Measurements from ENCODE around the gene TWNK.

The TWNK gene

DNA sequence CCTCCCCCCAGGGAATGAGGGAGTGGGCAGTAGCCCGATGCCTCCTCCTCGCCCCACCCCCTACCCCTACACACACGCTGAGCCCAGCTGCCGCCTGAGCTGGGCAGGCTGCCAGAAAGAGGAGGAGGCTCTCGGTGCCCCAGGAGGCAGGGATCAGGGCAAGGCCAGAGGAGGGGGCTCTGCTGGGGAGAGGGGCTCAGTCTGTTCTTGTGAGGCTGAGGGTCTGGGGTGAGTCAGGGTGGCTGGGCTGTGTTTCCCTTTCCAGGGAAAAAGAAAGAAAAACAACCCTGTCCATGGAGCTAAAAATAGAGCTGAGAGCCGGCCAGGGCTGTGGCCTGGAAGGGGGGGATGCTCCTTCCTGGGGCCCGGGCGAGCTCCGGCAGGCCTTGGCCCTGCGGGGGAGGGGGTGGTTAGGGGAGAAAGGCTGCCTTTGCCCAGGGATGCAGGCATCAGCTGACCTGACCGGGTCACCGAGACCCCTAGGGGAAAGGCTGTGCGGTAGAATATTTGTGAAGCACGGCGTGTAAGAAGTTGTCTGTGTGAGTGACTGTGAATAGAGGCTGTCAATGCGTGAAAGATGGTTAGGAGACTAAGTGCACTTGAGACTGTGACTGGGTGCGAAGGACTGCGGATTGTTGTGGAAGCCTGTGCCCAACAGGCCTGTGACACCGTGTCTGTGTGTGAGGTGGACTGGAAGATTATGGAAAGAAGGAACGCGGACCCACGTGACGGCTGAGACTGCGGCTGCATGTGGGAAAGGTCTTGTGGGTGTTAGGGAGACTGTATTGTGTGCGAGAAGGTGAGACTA lies 11.0 kb downstream of the TWNK start:
- DNase-seq, result peak; percentile 72 to 76

DNA sequence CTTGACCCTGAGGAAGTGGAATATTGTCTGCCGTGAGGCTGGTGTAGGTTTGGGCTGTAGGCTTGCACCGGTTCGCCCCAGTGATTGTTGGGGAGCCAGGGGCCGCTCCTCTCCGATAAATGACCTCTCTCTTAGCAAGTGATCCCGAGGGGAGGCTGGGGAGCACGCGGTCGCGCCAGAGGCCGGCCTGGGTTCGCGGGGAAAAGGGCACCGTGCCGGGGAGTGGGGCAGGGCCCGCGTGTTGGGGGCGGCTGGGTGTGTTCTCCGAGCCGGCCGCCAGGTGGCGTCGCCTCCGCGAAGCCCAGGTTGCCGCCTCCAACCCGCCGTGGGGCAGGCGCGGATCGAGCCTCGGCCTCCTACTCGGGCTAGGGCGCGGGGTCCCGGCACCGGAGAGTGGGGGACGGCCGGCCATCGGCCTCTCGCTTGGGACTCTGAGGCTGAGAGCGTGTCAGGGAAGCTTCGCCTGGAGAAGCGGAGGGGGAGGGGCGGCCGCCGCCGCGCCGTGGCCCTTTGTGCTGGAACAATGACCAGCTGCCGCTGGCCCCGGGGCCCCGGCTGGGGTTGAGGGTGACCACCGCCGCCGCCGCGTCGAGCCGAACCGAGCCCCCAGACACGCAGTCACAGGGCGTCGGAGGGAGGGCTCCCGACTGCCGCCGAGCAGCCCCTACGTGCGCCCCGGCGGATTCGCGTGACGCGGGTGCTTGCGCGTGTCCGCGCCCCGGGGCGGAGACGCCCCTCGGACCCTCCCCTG lies 11.8 kb downstream of the TWNK start:
- DNase-seq, result peak; percentile 77 to 82

GRCh38 chr10:100999742-101000126 lies 12.4 kb downstream of the TWNK start, which contains the start of gene LZTS2:
Gene LZTS2, plus strand, starts transcription at chr10:100999808. Its CDS starts 2,731 bp downstream, at chr10:101002539.
- no peak for DNase-seq

DNA sequence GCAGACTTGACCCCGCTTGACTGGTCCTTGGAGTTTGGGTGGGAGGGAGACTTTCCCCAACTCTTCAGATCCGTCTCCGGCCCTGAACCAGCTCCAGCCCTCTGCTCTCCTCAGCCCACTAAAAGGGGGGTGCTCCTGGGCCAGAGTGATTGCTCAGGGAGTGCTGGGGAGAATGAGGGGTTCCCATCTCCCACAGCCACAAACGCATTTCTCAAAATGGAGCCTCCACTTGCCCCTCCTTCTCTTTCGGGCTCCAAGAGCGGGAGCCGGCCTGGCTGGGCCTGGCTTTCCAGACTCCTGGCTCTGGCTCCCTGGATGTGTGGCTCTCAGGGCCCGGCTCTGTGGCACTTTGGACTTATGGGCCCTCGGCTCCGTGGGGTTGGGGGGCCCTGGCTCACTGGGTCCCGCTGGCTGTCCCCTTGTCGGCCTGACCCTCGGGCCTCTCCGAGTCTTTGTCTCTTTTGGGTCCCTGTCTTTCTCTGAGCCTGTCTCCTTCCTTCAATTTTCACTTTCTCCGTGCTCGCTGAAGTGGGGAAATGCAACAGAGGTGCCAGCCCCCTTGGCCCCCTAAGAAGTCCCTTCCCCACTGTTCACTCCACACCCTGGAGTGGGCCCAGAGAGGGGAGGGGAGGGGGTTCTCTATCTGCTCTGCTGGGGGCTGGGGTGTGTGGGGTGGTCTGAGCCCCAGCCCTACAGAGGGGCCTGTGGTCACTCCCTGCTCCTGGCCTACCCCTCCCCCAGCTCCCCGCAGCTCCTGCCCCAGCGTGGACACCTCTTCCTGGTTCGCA lies 13.0 kb downstream of the TWNK start:
- no peak for DNase-seq

GRCh38 chr10:101000915-101001658 lies 13.7 kb downstream of the TWNK start:
- no peak for DNase-seq

GRCh38 chr10:101001659-101002035 lies 14.3 kb downstream of the TWNK start:
- DNase-seq, result no peak

- no peak for DNase-seq
Measured at GRCh38 chr10:101002456-101002855, 15.1 kb downstream of the TWNK start.

- DNase-seq, result no peak
Measured at GRCh38 chr10:101003639-101004206, 16.4 kb downstream of the TWNK start.

DNA sequence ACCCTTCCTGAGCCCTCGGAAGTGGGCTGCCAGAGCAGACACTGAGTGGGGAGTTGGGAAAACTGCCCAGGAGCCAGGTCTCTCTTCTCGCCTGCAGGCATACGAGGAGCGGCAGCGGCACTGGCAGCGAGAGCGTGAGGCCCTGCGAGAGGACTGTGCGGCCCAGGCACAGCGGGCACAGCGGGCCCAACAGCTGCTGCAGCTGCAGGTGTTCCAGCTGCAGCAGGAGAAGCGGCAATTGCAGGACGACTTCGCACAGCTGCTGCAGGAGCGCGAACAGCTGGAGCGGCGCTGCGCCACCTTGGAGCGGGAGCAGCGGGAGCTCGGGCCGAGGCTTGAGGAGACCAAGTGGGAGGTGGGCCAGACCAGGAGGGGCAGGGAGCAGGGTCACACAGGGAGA lies 18.0 kb downstream of the TWNK start:
- DNase-seq, result no peak

GRCh38 chr10:101005869-101006567 lies 18.7 kb downstream of the TWNK start:
- DNase-seq, result no peak

DNA sequence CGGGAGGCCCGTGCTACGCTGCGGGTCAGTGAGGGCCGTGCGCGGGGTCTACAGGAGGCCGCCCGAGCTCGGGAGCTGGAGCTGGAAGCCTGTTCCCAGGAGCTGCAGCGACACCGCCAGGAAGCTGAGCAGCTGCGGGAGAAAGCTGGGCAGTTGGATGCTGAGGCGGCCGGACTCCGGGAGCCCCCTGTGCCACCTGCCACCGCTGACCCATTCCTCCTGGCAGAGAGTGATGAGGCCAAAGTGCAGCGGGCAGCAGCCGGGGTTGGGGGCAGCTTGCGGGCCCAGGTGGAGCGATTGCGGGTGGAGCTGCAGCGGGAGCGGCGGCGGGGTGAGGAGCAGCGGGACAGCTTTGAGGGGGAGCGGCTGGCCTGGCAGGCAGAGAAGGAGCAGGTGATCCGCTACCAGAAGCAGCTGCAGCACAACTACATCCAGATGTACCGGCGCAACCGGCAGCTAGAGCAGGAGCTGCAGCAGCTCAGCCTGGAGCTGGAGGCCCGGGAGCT lies 19.3 kb downstream of the TWNK start:
- no peak for DNase-seq

DNA sequence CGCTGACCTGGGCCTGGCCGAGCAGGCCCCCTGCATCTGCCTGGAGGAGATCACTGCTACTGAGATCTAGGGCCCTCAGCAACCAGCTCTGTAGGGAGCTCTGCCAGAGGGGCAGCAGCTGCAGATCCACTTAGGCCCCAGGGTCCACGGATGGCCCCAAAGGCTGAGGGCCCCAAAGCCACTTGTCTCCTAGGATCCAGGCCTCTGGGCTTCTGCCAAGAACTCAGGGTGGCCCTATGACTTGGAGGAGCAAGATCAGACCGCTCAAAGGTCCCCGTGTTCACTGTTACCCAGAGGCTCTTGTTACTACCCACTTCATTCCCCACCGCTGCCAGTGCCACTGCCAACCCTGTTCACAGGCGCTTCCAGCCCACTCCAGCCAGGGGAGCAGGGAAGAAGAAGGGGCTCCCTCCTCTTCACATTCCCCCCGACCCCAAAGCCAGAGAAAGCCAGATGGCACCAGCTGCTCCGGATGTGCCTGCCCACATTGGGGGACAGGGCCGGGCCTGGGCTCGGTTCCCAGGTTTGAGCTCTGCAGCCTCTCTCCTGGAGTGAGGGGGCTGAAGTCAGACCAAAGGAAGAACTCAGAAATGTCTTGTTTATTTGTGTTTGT lies 19.9 kb downstream of the TWNK start:
- no peak for DNase-seq

GRCh38 chr10:101007915-101008822 lies 20.8 kb downstream of the TWNK start:
- DNase-seq, result no peak

DNA sequence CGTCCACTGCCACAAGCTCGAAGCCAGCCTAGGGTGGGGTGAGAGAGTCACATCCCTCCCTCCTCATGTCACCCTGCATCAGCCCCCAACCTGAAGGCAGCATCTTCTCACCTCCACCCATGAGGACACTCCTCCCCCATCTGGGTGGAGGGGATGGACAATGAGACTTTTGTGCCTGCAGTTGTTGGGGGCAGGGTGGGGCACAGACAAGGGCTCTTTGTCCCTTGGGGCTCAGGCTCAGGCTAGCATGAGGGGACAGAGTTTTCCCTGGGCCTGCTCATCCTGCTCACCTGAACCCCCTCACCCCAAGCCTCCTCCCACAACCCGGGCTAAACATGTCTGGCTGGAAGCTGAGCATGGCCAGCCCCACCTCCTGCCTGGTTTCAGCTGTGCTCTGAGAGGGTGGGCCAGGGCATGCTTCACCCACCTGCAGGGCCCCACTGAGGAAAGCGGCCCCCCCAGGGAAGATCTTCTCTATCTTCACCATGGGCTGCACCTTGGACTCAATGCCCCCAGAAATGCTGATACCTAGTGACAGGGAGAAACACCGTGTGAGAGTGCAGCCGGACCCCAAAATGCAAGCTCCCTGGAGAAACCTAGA lies 21.6 kb downstream of the TWNK start:
- no peak for DNase-seq

DNA sequence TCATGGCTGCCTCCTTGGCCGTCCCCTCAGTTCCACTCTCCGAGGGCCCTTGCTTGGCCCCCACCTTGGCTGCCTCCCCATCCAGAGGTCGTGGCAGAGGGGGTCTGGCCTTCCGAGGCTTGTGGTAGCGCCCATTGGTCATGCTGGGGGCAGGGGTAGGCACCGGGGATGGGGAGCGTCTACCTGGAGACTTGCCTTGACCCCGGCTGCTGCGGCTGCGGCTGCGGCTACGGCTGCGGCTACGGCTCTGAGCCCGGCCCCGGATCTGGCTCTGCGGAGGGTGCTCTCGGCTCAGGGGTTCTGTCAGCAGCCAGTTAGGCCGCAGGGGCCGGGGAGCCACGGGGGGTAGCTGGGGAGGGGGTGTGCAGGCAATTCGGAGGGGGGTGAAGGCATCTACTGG lies 23.0 kb downstream of the TWNK start:
- DNase-seq, result no peak

DNA sequence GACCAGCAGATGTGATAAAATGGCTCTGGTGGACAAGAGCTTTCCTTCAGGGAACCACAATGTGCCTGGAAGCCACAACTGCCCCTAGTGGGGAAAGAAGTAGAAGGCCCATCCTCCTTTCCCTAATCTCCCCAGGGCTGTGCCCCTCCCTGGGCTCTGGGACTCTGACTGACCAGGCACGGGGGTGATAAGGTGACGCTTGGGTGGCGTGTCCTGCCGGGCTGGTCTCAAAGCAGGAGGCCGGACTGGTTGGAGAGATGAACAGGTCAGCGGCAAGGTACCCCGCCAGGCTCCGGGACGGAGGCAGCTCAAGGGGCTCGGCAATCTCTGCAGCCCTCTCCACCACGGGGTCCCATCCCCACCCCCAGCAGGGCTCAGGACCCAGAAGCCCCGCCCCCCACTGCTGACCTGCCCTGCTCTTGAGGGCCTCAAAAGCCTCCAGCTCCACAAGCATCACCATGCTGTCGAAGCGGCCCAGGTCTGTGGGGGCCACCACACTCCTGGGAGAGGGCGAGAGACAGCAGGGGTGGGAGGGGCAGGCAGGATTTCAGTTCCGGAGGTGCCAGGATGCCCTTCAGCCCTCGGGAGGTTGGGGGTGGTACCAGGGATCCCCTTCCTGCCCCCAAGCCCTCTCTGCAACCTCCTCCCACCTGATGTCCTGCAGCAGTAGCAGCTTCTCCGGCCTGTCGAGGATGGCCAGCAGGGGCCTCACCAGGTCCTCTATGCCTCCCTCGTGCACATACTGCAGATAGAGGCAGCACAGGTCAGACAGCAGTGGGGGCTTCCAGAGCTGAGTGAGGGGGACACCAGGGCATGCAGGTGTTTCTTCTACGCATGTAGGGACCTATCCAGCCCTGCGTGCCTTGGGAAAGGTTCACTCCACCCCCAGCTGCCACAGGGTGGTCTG lies 24.4 kb downstream of the TWNK start:
- no peak for DNase-seq

GRCh38 chr10:101012525-101013364 lies 25.4 kb downstream of the TWNK start:
- peak; percentile 87 to 90 for DNase-seq
